Measurements from ENCODE around the gene DUS3L.

DUS3L gene

GRCh38 chr19:5790559-5791520, at the start of gene DUS3L:
Gene DUS3L, minus strand, starts transcription at chr19:5791163. Its CDS starts 22 bp downstream, at chr19:5791141.
- peak; percentile 99 for DNase-seq (ENCODE audit: low spot score)

GRCh38 chr19:5839065-5840017, 48.4 kb upstream of the DUS3L start, which contains the start of gene FUT6:
Gene FUT6, minus strand, starts transcription at chr19:5839702. Its CDS starts 7,135 bp downstream, at chr19:5832567.
- no peak for DNase-seq (ENCODE audit: low spot score)

- DNase-seq (ENCODE audit: low spot score), result no peak
Observed at GRCh38 chr19:5838353-5839064, 47.5 kb upstream of the DUS3L start.

GRCh38 chr19:5837761-5838352, 46.9 kb upstream of the DUS3L start:
- DNase-seq (ENCODE audit: low spot score), result no peak

GRCh38 chr19:5832527-5833216, 41.7 kb upstream of the DUS3L start:
- no peak for DNase-seq (ENCODE audit: low spot score)

GRCh38 chr19:5832061-5832460, 41.1 kb upstream of the DUS3L start:
- no peak for DNase-seq (ENCODE audit: low spot score)

GRCh38 chr19:5831159-5831558, 40.2 kb upstream of the DUS3L start:
- DNase-seq (ENCODE audit: low spot score), result no peak

- no peak for DNase-seq (ENCODE audit: low spot score)
Observed at GRCh38 chr19:5829567-5830310, 38.8 kb upstream of the DUS3L start.

- DNase-seq (ENCODE audit: low spot score), result no peak
Observed at GRCh38 chr19:5828661-5829566, 38.0 kb upstream of the DUS3L start.

GRCh38 chr19:5827891-5828660, 37.1 kb upstream of the DUS3L start:
- DNase-seq (ENCODE audit: low spot score), result peak; percentile 98

GRCh38 chr19:5827342-5827890, 36.5 kb upstream of the DUS3L start:
- DNase-seq (ENCODE audit: low spot score), result no peak

GRCh38 chr19:5826531-5827341, 35.8 kb upstream of the DUS3L start:
- no peak for DNase-seq (ENCODE audit: low spot score)

GRCh38 chr19:5825178-5825577, 34.2 kb upstream of the DUS3L start:
- no peak for DNase-seq (ENCODE audit: low spot score)

GRCh38 chr19:5824751-5825150, 33.8 kb upstream of the DUS3L start:
- DNase-seq (ENCODE audit: low spot score), result no peak

- DNase-seq (ENCODE audit: low spot score), result no peak
Observed at GRCh38 chr19:5823579-5824281, 32.8 kb upstream of the DUS3L start.

- no peak for DNase-seq (ENCODE audit: low spot score)
Observed at GRCh38 chr19:5822181-5822844, 31.4 kb upstream of the DUS3L start.

Measured in AG08395 (cell line).